Choroid plexus epithelial cell (primary cell): Measurements from ENCODE around the gene MYO9B.

Experiments
- DNase-seq: peaks from one replicate; pipeline ENCODE4 v3.0.0-alpha.2; 2010; ENCODE audit warnings: low read depth
- H3K4me3 ChIP-seq: 2 replicates; pipeline ENCODE4 v1.5.1; 2011; ENCODE audit warnings: low read depth, mild to moderate bottlenecking, control low read depth, low read length, moderate library complexity
- CTCF ChIP-seq: conservative IDR thresholded peaks from 2 replicates; pipeline ENCODE4 v1.5.1; 2011; ENCODE audit warnings: low read depth, mild to moderate bottlenecking, control low read depth, inconsistent platforms, low read length, moderate library complexity

The MYO9B gene

GRCh38 chr19:17145546-17146497 is 70.2 kb downstream of the MYO9B start:
- DNase-seq = no peak
- no peak for TF ChIP-seq CTCF
- no peak overlapping the region for H3K4me3 ChIP-seq

DNA sequence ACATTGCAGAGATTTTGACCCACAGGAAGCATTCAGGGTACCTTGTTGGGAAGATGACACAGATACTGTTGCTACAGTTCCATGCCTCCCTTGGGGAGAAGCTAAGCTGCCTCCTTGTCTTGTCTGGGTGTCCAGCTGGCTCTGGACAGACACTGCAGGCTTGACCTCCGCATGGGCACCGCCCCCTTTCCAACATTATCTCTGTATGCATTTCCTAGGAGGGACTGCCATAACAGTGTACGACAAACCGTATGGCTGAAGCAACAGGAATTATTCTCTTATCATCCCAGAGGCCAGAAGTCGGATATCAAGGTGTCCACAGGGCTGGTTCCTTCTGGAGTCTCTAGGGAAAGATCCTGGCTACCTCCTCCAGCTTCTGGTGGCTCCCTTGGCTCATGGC is 72.6 kb downstream of the MYO9B start:
- no peak for DNase-seq
- H3K4me3 ChIP-seq = no peak overlapping the region
- no peak for TF ChIP-seq CTCF

GRCh38 chr19:17149393-17150135 is 74.0 kb downstream of the MYO9B start:
- no peak for DNase-seq
- no peak for TF ChIP-seq CTCF

GRCh38 chr19:17153996-17154395 is 78.4 kb downstream of the MYO9B start:
- no peak for TF ChIP-seq CTCF
- no peak overlapping the region for H3K4me3 ChIP-seq
- no peak for DNase-seq

More at GRCh38 chr19:17149393-17150135, 74.0 kb downstream of the MYO9B start:
- H3K4me3 ChIP-seq = no peak overlapping the region

GRCh38 chr19:17155251-17155650 is 79.7 kb downstream of the MYO9B start:
- no peak for DNase-seq
- no peak for TF ChIP-seq CTCF
- H3K4me3 ChIP-seq = no peak overlapping the region

GRCh38 chr19:17156296-17156946 is 80.8 kb downstream of the MYO9B start:
- H3K4me3 ChIP-seq = no peak overlapping the region
- no peak for DNase-seq
- TF ChIP-seq CTCF = no peak
